Left colon (tissue), 2 donors: ENCODE results near the gene EIF4E. TPM values are rescaled to one million over a fixed set of nuclear protein-coding genes. Genes with fewer than 3 reads are reported as not detected.
"Not testable (repeated sequence)": the region's sequence is repeated elsewhere in the genome, so short reads cannot be mapped to it uniquely, and the experiment has no call there.

ENCODE experiments used
- ATAC-seq: fragments of 200-7000 bp; cut with Tn5 transposase; one replicate; pipeline ENCODE4 v1.9.1; 2020; ENCODE audit warnings: mild to moderate bottlenecking, moderate library complexity
- DNase-seq, 2 donors: peaks; one replicate each; pipeline ENCODE4 v3.0.0-alpha.2; 2020
- intact Hi-C, 2 donors: fragments of 100-400 bp; cut with DNase I in 1 of 2; cut with micrococcal nuclease in 1 of 2; formaldehyde crosslinking; loops; one replicate each; pipeline versions ENCODE4 v1.11.2 to v1.14.0; 2022; cut with DNase I, micrococcal nuclease
- total RNA-seq, 2 donors: library from RNA; stranded (reverse); fragmentation: NEBNext Ultra II Directional; extraction: Animal tissue kit (Norgen Biotek cat#: 25700); gene quantifications; one replicate each; pipeline ENCODE4 v1.2.1, GENCODE V29; 2021
- donor health status: DM: no; HTN: no; CAD: no.
- donor health status: DM: yes; HTN: yes; CAD: no.

Gene EIF4E
- total RNA-seq, 2 donors from 2014 or later, result 92.6 to 97.1 TPM

GRCh38 chr4:98937986-98938720 is 9.2 kb upstream of the EIF4E start:
- DNase-seq (no peak), ATAC-seq (peak; percentile 75)
- intact Hi-C loops, result no loop called here

DNA sequence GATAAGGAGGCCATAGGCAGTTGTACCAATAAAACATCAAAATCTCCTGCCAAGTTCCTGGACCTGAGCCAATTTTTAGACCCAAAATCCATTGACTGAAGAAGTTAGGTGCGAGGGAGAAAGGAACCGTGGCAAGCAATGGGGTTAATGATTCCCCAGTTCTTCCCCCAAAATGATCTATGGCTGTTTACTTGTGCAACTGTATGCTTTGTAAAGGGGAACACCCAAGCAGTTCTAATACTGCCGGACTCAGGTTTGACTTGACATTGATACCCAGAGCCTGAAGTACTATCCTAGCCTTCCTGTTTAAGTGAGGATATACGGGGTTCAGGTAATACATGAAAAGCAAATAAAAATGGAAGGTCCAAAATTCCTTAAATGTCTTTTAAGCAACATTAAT is 6.7 kb upstream of the EIF4E start:
- no peak for ATAC-seq

GRCh38 chr4:98934851-98935250 is 5.9 kb upstream of the EIF4E start:
- ATAC-seq, intact Hi-C loops: not testable (repeated sequence)
- peak in 1 of 2 donors; percentile 23 for DNase-seq

More for the DNA sequence above, 6.7 kb upstream of the EIF4E start:
- DNase-seq, result no peak
- intact Hi-C loops, result no loop called here

DNA sequence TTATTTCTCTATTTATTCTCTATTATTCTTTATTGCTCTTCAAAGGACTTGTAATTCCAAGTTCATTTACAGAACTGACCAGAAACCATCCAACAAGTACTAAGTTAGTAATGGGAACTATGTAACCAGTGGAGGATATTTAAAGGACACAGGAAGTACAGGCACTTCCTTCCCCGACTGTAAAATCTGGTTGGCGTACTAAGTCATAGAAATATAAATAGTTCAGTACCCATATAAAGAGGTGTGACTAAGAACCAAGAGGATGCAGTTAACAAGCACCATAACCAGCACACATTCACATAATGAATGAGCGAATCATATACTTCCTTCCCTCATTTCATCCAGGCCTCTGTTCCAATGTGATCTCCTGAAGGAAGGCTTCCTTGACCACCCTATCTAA is 3.6 kb upstream of the EIF4E start:
- intact Hi-C loops, result no loop called here
- no peak for DNase-seq

DNA sequence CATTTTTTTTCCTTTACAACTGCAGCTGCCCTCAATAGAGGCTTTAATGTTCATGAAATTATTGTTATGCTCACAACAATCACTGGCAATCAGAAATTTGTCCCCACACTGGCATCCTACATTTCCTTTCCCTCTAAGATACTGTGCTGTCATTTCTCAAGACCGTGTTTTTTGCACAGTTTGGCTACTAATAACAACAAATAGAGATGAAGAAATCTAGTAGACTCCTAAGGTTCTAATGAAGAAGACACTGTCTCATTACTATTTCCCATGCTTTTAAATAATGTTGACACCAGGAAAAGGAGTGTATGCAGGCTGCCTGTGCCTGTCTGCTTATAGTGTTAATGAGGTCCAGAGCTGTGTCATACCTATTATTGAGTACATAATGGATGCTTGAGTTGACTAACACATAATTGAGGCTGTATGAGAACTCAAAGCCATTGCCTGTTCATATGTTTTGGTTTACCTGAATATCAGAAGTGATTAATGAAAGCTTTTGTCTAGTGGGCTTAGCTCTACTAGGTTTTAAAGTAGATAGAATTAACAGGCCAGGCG is 1.5 kb upstream of the EIF4E start:
- DNase-seq (no peak), ATAC-seq (no peak)

More for the DNA sequence above, 3.6 kb upstream of the EIF4E start:
- ATAC-seq, result peak; percentile 54

GRCh38 chr4:98929341-98930267 is 671 bp upstream of the EIF4E start:
- ATAC-seq (peak; percentile 73), DNase-seq (peak; percentile 71 to 75)
- intact Hi-C loops, result no loop called here

More for the DNA sequence above, 1.5 kb upstream of the EIF4E start:
- intact Hi-C loops, result no loop called here

DNA sequence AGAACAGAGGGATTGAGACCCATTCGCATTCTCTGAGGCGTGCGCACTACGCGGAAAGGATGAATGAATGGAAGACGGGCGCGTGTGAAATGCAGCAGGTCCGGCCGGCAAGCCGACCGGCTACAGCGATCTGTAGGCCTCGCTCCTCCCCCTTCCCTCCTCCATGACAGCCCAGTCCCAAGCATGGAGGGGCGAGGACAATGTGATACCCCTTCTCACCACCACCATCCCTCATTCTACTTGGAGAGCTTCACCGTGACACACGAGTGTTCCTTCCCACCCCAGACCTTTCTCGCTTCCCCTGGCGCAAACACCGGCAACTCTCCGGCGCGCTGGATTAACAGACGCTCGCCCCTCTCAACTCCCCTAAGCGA is 815 bp downstream of the EIF4E start:
- ATAC-seq (peak; percentile 52), DNase-seq (peak; percentile 79 to 80)
- intact Hi-C loops, result no loop called here

- DNase-seq, intact Hi-C loops, ATAC-seq: not testable (repeated sequence)
Measured at GRCh38 chr4:98926257-98926656, 2.7 kb downstream of the EIF4E start.

GRCh38 chr4:98921292-98921691 is 7.6 kb downstream of the EIF4E start:
- intact Hi-C loops, result no loop called here
- ATAC-seq, result no peak
- DNase-seq, result no peak

- DNase-seq, result no peak
- intact Hi-C loops, result no loop called here
- ATAC-seq, result no peak
Measured at GRCh38 chr4:98919996-98920395, 8.9 kb downstream of the EIF4E start.

DNA sequence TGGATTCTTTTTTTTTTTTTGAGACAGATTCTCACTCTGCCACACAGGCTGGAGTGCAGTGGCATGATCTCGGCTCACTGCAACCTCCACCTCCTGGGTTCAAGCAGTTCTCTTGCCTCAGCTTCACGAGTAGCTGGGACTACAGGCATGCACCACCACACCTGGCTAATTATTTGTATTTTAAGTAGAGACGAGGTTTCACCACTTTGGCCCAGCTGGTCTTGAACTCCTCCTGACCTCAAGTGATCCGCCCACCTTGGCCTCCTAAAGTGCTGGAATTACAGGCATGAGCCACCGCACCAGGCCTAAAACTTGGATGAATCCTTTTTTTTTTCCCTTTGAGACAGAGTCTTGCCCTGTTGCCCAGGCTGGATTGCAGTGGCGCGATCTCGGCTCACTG is 18.2 kb downstream of the EIF4E start:
- intact Hi-C loops, DNase-seq, ATAC-seq: not testable (repeated sequence)

- ATAC-seq, result no peak
- intact Hi-C loops, result no loop called here
- DNase-seq, result no peak
Measured at GRCh38 chr4:98909646-98910401, 19.1 kb downstream of the EIF4E start.

DNA sequence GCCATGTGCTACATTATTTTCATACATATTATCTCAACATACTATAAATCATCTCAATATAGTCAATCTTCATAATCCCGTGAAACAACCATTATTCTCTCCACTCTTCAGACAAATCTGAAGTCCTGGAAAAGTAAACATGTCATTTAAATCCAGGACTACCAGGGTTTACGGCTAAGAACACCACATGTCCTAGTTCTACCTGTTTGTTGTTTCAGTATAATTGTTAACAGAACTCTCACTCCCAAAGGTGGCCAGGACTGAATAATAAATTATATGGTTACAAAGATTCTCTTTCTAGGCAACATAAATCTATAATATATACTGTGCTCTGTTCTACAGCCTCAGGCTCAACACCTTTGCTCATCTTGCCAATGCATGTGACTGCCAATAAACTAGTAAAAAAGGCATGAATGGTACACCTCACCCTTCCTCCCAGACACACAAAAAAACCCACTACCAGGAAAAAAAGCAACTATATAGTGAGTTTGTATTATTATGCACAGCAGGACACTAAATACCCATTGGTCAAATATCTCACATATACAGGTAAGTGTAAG is 20.1 kb downstream of the EIF4E start:
- DNase-seq (no peak), ATAC-seq (peak; percentile 75)
- intact Hi-C loops, result no loop called here

DNA sequence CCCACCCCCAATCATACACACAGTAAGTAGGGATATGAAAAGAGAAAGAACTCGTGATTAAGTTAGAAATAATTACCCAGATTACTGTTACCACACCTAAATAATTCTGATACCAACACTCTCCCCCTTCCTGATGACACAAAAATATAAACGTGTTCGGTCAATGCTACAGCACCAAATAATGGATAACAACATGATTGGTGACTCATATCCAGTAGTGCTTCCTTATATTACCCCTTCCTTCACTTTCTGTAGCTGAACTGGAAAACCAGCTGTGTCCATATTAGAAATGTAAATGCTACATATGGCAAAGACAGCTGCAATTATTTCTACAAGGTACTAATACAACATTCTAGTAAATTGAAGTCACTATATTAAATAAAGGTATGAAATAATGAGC is 20.8 kb downstream of the EIF4E start:
- DNase-seq, result no peak
- ATAC-seq, result peak; percentile 59
- intact Hi-C loops, result no loop called here

DNA sequence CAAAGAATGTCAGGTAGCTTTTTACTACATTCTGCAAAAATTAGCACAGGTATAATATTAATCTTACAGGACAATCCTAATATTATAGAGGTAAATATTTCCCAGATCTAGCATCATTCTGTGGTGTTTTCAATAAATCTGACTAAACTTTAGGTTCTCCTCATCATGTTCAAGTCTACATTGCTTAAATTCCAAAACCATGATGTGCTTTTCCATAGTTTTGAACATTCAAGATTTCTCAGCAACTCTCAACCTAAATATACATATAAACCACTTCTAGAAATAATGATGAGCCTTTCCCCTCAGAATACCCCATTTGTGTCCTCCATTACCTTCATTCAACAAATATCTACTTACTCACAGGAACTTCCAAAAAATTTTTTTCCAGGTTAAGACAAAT is 23.1 kb downstream of the EIF4E start:
- ATAC-seq, result no peak
- intact Hi-C loops, result no loop called here

DNA sequence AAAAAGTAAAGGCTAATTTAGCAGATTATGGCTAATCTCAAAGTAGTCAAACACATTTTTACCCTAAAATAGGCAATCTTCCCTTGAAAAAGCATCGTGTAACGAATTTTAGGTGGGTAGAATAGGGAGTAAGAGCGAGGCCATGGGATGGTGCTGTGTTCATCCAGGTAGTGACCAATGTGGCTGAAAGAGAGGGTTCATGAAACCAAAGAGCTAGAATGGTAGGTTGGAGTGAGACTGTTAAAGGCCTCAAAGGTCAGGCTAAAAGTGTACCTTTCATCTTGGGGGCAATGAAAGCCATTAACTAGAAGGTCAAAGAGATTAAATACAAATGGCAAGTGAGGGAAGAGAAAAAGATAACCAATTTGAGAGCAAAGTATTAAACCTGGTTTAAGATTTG is 23.6 kb downstream of the EIF4E start:
- ATAC-seq (no peak), DNase-seq (no peak)
- intact Hi-C loops, result no loop called here

More for the DNA sequence above, 23.1 kb downstream of the EIF4E start:
- DNase-seq, result no peak

GRCh38 chr4:98903963-98904362 is 25.0 kb downstream of the EIF4E start:
- no peak for ATAC-seq
- intact Hi-C loops, result no loop called here

DNA sequence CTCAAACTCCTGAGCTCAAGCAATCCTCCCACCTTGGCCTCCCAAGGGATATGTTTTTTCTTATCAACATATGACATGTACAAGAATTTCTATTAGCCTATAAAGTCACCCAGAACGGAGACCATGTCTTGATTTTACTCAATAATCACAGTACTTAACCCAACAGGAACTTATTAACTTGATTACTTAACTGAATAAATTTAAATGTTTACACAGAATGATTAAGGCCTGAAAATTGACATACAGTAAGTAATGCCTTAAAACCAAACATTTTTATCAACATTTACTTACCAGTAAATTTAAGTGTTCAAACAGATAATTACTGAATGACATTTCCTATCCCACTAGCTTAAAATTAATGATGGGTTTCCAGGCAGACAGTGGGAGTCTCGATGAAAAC is 25.4 kb downstream of the EIF4E start:
- DNase-seq, result no peak
- intact Hi-C loops, result no loop called here
- ATAC-seq, result no peak

More at GRCh38 chr4:98903963-98904362, 25.0 kb downstream of the EIF4E start:
- DNase-seq, result no peak

GRCh38 chr4:98899277-98899676 is 29.7 kb downstream of the EIF4E start:
- intact Hi-C loops, result no loop called here
- ATAC-seq, result peak; percentile 92
- no peak for DNase-seq
